ENCODE measurements around the gene ANKRD23. TPM values are rescaled to one million over a fixed set of nuclear protein-coding genes. Genes with fewer than 3 reads are reported as not detected.

ANKRD23 gene
- total and polyA plus RNA-seq, 2 of the 13 experiments (the other 11 are each of a cell fraction or from before 2014, with no cell fraction given): 1.5 to 1.6 TPM

DNA sequence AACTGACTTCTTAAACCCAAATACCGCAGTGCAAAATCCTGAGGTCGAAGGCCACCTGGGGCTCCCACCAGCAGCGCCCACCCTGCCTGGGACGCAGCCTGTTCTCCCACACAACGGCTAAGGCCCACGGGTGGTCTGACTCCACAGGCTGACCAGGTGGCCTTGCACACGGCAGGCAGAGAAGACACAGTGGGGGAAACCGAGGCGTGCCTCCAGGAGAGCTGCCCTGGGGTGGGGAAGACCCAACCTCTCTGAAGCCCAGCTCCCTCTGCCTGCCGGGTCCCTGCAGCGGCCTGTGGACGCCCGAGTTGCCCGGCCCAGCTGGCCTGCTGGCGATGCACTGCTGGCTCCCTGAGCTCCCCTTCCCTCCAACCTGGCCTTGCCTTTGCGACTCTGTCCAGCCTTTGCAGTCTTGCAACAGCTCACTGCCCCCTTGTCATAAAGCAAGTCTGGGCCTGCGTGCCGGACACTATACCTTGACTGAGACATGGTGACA, 35.8 kb upstream of the ANKRD23 start (continued):
- TF ChIP-seq, protein P1, sequence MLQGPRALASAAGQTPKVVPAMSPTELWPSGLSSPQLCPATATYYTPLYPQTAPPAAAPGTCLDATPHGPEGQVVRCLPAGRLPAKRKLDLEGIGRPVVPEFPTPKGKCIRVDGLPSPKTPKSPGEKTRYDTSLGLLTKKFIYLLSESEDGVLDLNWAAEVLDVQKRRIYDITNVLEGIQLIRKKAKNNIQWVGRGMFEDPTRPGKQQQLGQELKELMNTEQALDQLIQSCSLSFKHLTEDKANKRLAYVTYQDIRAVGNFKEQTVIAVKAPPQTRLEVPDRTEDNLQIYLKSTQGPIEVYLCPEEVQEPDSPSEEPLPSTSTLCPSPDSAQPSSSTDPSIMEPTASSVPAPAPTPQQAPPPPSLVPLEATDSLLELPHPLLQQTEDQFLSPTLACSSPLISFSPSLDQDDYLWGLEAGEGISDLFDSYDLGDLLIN (CRISPR knock-in tag; IDR thresholded peaks at IDR 0.05; ENCODE audit: borderline replicate concordance): no peak
- TF ChIP-seq RNF2 (conservative IDR thresholded peaks at IDR 0.05; ENCODE audit: low read depth) (no peak), MYC (CRISPR knock-in tag; IDR thresholded peaks at IDR 0.05; ENCODE audit: borderline replicate concordance) (no peak)
- TF ChIP-seq, protein P2, sequence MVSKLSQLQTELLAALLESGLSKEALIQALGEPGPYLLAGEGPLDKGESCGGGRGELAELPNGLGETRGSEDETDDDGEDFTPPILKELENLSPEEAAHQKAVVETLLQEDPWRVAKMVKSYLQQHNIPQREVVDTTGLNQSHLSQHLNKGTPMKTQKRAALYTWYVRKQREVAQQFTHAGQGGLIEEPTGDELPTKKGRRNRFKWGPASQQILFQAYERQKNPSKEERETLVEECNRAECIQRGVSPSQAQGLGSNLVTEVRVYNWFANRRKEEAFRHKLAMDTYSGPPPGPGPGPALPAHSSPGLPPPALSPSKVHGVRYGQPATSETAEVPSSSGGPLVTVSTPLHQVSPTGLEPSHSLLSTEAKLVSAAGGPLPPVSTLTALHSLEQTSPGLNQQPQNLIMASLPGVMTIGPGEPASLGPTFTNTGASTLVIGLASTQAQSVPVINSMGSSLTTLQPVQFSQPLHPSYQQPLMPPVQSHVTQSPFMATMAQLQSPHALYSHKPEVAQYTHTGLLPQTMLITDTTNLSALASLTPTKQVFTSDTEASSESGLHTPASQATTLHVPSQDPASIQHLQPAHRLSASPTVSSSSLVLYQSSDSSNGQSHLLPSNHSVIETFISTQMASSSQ (IDR thresholded peaks at IDR 0.05; ENCODE audit: low read depth): no peak
- TF ChIP-seq, protein P2 (CRISPR knock-in tag; IDR thresholded peaks at IDR 0.05; ENCODE audit: borderline replicate concordance): no peak
- TF ChIP-seq, protein P3, sequence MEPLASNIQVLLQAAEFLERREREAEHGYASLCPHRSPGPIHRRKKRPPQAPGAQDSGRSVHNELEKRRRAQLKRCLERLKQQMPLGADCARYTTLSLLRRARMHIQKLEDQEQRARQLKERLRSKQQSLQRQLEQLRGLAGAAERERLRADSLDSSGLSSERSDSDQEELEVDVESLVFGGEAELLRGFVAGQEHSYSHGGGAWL (CRISPR knock-in tag; IDR thresholded peaks at IDR 0.05): no peak

All from HepG2 (cell line).